ENCODE measurements around the gene CCL13.

DNA sequence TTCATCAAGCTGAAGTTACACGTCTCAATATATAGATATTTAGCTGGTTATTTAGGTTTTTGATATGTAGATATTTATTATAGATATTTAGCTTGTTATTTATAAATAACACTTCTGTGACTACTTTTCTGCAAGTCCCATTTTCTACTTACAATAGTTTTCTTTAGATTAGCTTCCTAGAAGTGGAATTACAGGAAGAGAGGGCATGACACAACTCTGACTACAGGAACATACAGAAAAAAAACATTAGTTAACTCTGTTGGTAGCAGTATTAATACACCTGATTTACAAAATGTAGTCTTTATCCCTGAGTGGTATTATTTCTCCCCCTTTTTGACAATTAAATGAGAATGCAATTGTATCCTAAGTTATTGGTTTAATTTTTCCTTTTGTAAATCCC lies 28.0 kb downstream of the CCL13 start:
- TF ChIP-seq, protein P1, sequence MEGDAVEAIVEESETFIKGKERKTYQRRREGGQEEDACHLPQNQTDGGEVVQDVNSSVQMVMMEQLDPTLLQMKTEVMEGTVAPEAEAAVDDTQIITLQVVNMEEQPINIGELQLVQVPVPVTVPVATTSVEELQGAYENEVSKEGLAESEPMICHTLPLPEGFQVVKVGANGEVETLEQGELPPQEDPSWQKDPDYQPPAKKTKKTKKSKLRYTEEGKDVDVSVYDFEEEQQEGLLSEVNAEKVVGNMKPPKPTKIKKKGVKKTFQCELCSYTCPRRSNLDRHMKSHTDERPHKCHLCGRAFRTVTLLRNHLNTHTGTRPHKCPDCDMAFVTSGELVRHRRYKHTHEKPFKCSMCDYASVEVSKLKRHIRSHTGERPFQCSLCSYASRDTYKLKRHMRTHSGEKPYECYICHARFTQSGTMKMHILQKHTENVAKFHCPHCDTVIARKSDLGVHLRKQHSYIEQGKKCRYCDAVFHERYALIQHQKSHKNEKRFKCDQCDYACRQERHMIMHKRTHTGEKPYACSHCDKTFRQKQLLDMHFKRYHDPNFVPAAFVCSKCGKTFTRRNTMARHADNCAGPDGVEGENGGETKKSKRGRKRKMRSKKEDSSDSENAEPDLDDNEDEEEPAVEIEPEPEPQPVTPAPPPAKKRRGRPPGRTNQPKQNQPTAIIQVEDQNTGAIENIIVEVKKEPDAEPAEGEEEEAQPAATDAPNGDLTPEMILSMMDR (IDR thresholded peaks at IDR 0.05; ENCODE audit: low read depth, low read length), result no peak
- no peak for TF ChIP-seq POLR2A (IDR thresholded peaks at IDR 0.05; ENCODE audit: extremely low read depth, insufficient read length)
